ENCODE results near the gene ANKRD2.

The ANKRD2 gene

DNA sequence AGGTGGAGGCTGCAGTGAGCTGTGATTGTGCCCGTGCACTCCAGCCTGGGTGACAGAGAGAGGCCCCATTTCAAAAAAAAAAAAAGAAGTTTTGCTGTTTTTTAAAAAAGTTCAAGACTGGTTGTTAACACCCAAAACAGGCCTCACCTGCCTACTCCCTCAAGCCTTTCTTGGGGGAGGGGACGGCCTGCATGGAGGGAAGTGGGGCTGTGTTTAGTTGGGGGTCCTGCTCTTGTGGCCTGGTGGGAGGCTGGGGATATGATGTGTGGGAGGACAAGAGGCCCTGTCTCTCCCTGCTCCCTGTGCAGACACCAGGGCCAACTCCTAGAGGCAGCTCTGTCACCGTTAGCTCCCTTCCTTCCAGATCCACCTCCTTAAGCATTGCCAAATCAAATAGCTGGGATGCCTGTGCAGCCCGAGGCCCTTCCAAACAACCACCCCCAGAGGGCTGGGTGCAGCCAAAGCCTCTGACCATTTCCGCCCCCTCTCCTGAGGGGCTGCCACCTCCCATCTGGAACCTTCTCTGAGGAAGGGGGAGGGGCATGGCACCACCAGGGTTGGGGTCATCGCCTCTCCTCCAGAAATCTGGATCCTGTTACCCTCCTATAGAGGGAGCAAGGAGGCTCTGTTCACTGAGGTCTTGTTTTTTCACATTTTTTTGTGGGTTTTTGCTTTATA lies 32.9 kb upstream of the ANKRD2 start:
- H3K4me3 ChIP-seq (ENCODE audit: low read depth, low read length), result no peak overlapping the region
- no peak for DNase-seq (ENCODE audit: low read depth)
- TF ChIP-seq CTCF (IDR thresholded peaks at IDR 0.05; ENCODE audit: control insufficient read depth, extremely low read depth, insufficient read depth), result no peak

GRCh38 chr10:97540669-97541500 lies 31.7 kb upstream of the ANKRD2 start:
- no peak for TF ChIP-seq CTCF (IDR thresholded peaks at IDR 0.05; ENCODE audit: control insufficient read depth, extremely low read depth, insufficient read depth)
- no peak for DNase-seq (ENCODE audit: low read depth)
- H3K4me3 ChIP-seq (ENCODE audit: low read depth, low read length), result no peak overlapping the region

DNA sequence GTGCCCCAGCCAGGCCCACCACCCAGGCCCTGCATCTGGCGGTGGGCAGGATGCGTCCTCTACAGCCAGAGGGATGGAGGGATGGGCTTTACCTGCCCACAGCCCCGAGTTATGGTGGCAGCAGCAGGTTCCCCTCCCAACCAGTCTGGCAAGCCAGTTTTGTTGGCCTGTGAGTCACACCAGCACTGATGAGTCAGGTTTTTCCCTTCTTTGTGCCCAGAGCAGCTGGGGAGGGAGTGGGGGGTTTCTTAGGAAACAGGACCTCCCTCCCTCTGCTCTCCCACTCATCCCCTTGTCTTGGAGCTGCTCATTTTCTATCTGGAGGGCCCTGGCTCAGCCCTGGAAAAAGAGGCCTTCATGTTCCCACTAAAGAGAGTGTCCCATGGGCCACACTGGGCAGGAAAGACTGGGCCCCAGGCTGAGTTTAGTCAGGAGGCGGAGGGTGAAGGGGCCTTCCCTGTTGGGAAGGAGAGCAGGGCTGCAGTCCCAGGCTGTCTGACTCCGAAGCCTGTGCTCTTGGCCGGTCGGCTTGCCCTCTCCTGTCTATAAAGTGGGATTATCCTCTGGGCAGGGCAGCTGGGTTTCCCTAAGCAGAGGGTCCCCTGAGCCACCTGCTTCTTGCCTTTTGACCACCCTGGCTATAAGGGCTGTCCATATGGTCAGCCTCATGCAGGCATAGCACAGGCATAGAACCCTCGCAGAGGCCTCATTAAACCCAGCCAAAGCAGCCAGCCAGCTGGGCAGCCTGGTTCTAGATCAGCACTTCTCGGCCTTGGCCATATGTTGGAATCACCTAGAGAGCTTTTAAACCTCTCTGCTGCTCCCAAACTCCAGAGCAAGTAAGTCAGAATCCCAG lies 30.2 kb upstream of the ANKRD2 start:
- no peak for DNase-seq (ENCODE audit: low read depth)
- H3K4me3 ChIP-seq (ENCODE audit: low read depth, low read length), result no peak overlapping the region

GRCh38 chr10:97543025-97543546 lies 29.5 kb upstream of the ANKRD2 start:
- H3K4me3 ChIP-seq (ENCODE audit: low read depth, low read length), result no peak overlapping the region
- TF ChIP-seq CTCF (IDR thresholded peaks at IDR 0.05; ENCODE audit: control insufficient read depth, extremely low read depth, insufficient read depth), result no peak
- no peak for DNase-seq (ENCODE audit: low read depth)

More for the DNA sequence above, 30.2 kb upstream of the ANKRD2 start:
- TF ChIP-seq CTCF (IDR thresholded peaks at IDR 0.05; ENCODE audit: control insufficient read depth, extremely low read depth, insufficient read depth), result no peak

DNA sequence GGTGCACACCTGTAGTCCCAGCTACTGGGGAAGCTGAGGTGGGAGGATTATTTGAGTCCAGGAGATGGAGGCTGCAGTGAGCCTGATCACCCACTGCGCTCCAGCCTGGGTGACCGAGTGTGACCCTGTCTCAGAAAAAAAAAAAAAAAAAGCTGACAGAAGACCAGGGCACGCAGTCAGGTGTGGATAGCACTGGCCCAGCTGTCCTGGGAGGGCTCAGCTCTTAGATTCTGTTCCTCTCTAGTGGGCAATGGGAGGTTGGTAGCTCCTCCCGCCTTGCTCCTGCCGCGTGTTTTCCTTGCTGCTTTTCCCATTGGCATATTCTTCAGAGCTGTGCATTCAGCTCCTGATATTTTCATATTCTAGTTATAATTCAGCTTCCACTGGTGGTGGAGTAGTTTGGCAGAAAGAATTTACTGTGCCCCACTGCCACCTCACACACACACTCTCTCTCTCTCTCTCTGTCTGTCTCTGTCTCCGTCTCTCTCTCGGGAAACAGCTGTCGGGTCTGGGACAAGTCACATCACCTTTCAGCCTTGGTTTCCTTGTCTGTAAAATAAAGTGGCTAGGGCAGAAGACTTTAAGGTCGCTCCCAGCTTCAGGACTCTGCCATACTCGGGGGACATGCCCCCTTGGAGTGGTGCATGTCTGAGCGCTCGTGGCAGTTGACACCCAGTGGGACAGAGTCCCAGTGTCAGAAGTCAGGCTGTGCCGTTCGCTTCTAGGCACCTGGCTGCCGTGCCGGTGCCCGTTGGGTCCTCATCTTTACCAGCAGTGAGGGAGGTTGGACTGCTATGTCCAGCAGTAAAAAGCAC lies 25.9 kb upstream of the ANKRD2 start:
- DNase-seq (ENCODE audit: low read depth), result no peak
- H3K4me3 ChIP-seq (ENCODE audit: low read depth, low read length), result no peak overlapping the region
- TF ChIP-seq CTCF (IDR thresholded peaks at IDR 0.05; ENCODE audit: control insufficient read depth, extremely low read depth, insufficient read depth), result no peak

GRCh38 chr10:97547271-97547600 lies 25.3 kb upstream of the ANKRD2 start:
- no peak for TF ChIP-seq CTCF (IDR thresholded peaks at IDR 0.05; ENCODE audit: control insufficient read depth, extremely low read depth, insufficient read depth)
- no peak overlapping the region for H3K4me3 ChIP-seq (ENCODE audit: low read depth, low read length)

More at GRCh38 chr10:97547271-97547600, 25.3 kb upstream of the ANKRD2 start:
- no peak for DNase-seq (ENCODE audit: low read depth)

Data from LNCaP clone FGC (cell line).